HFFc6 (cell line): ENCODE measurements around the gene SORBS2. TPM values are rescaled to one million over a fixed set of nuclear protein-coding genes. Genes with fewer than 3 reads are reported as not detected.
"Not testable (repeated sequence)": the region's sequence is repeated elsewhere in the genome, so short reads cannot be mapped to it uniquely, and the experiment has no call there.

Source experiments
- DNase-seq: peaks from one replicate; pipeline ENCODE4 v3.0.0-alpha.2; 2018
- H3K27ac Mint-ChIP-seq: 2 replicates; pipeline ENCODE4 v1.8.0; 2020; ENCODE audit warnings: mild to moderate bottlenecking, mixed read lengths
- H3K27me3 Mint-ChIP-seq: 2 replicates; pipeline ENCODE4 v1.8.0; 2021; ENCODE audit warnings: mild to moderate bottlenecking, moderate library complexity, mixed read lengths; ENCODE audit not compliant: insufficient read depth
- H3K36me3 Mint-ChIP-seq: 2 replicates; pipeline ENCODE4 v1.8.0; 2021; ENCODE audit warnings: low read depth, mixed read lengths
- H3K4me1 Mint-ChIP-seq: 2 replicates; pipeline ENCODE4 v1.8.0; 2020; ENCODE audit warnings: low read depth, mixed read lengths
- H3K4me3 Mint-ChIP-seq: 2 replicates; pipeline ENCODE4 v1.8.0; 2020; ENCODE audit warnings: mild to moderate bottlenecking, moderate library complexity, mixed read lengths
- H3K9me3 Mint-ChIP-seq: 2 replicates; pipeline ENCODE4 v1.8.0; 2020; ENCODE audit warnings: mild to moderate bottlenecking, mixed read lengths
- CTCF ChIP-seq: fragments of 200-600 bp; sonication (generic); IDR thresholded peaks from 2 replicates; pipeline ENCODE4 v1.5.0; 2021; ENCODE audit warnings: antibody characterized with exemption, mild to moderate bottlenecking
- total RNA-seq, 6 experiments: library from RNA; stranded (reverse); fragmentation: NEBNext Ultra II Directional; extraction: Animal tissue kit (Norgen Biotek cat#: 25700); gene quantifications; 2 replicates in 1 of 6; 3 replicates in 5 of 6; pipeline ENCODE4 v1.2.3, GENCODE V29; 2021

The SORBS2 gene
- total RNA-seq, 6 experiments from 2014 or later: 0.48 to 3.6 (median 0.72) TPM

- no peak for TF ChIP-seq CTCF
- Mint-ChIP-seq H3K4me3 (no peak overlapping the region), H3K27me3 (peaks cover 3% of the 10 kb centered on the region), H3K4me1 (peaks cover 28% of the 10 kb centered on the region), H3K9me3 (peaks cover 5% of the 10 kb centered on the region; the same call in 1 of the 2 replicates), H3K36me3 (no peaks in the 10 kb centered on the region), H3K27ac (no peak overlapping the region)
- no peak for DNase-seq
Observed at GRCh38 chr4:185562531-185562930, 249.5 kb downstream of the SORBS2 start.

GRCh38 chr4:185560316-185560715 is 251.7 kb downstream of the SORBS2 start:
- TF ChIP-seq CTCF: no peak
- no peak overlapping the region for H3K27ac Mint-ChIP-seq
- no peak for DNase-seq
- H3K4me3 Mint-ChIP-seq: no peak overlapping the region
- H3K36me3 Mint-ChIP-seq: no peaks in the 10 kb centered on the region
- peaks cover 7% of the 10 kb centered on the region for H3K27me3 Mint-ChIP-seq
- H3K4me1 Mint-ChIP-seq: peaks cover 11% of the 10 kb centered on the region
- peaks cover 5% of the 10 kb centered on the region; the same call in 1 of the 2 replicates for H3K9me3 Mint-ChIP-seq

GRCh38 chr4:185559915-185560281 is 252.1 kb downstream of the SORBS2 start:
- no peak overlapping the region for H3K4me3 Mint-ChIP-seq

GRCh38 chr4:185559251-185559914 is 252.6 kb downstream of the SORBS2 start:
- not testable (repeated sequence) for H3K27ac Mint-ChIP-seq, H3K4me3 Mint-ChIP-seq, H3K9me3 Mint-ChIP-seq, DNase-seq, H3K36me3 Mint-ChIP-seq
- peaks cover 11% of the 10 kb centered on the region for H3K4me1 Mint-ChIP-seq
- peaks cover 11% of the 10 kb centered on the region for H3K27me3 Mint-ChIP-seq

More at GRCh38 chr4:185559915-185560281, 252.1 kb downstream of the SORBS2 start:
- Mint-ChIP-seq H3K4me1 (peaks cover 11% of the 10 kb centered on the region), H3K27ac (no peak overlapping the region; the same call in 1 of the 2 replicates), H3K27me3 (peaks cover 8% of the 10 kb centered on the region), H3K9me3 (peaks cover 5% of the 10 kb centered on the region; the same call in 1 of the 2 replicates), H3K36me3 (no peaks in the 10 kb centered on the region)
- TF ChIP-seq CTCF: no peak
- peak; percentile 19 for DNase-seq

- Mint-ChIP-seq H3K9me3 (no peaks in the 10 kb centered on the region), H3K4me3 (no peak overlapping the region), H3K36me3 (no peaks in the 10 kb centered on the region), H3K27ac (no peak overlapping the region), H3K4me1 (peaks cover 3% of the 10 kb centered on the region), H3K27me3 (peaks cover 11% of the 10 kb centered on the region)
- no peak for DNase-seq
- no peak for TF ChIP-seq CTCF
Observed at GRCh38 chr4:185554365-185555126, 257.4 kb downstream of the SORBS2 start.

- H3K27me3 Mint-ChIP-seq: peaks cover 9% of the 10 kb centered on the region; the same call in 1 of the 2 replicates
- no peak overlapping the region for H3K27ac Mint-ChIP-seq
- no peak overlapping the region for H3K4me3 Mint-ChIP-seq
- DNase-seq: no peak
- H3K9me3 Mint-ChIP-seq: no peaks in the 10 kb centered on the region
- no peak for TF ChIP-seq CTCF
- H3K4me1 Mint-ChIP-seq: no peaks in the 10 kb centered on the region
- H3K36me3 Mint-ChIP-seq: no peaks in the 10 kb centered on the region
Observed at GRCh38 chr4:185552254-185552653, 259.7 kb downstream of the SORBS2 start.
